HepG2 (cell line): ENCODE data around the gene ARL17B. TPM values are rescaled to one million over a fixed set of nuclear protein-coding genes. Genes with fewer than 3 reads are reported as not detected.
"Not testable (repeated sequence)": the region's sequence is repeated elsewhere in the genome, so short reads cannot be mapped to it uniquely, and the experiment has no call there.

Experiments
- ATAC-seq: fragments of 200-7000 bp; cut with Tn5 transposase; 3 replicates; pipeline ENCODE4 v1.9.1; 2020; ENCODE audit warnings: mild to moderate bottlenecking, moderate library complexity
- BruUV-seq: library from RNA; stranded (reverse); fragments of 400-500 nt; replicated peaks from 2 replicates; lab custom pipeline; 2021; lab: Mats Ljungman, UMichigan
- CTCF ChIA-PET: fragments of 300-600 bp; formaldehyde crosslinking; extraction: SDS; loops from one replicate; lab custom pipeline; 2021; ENCODE audit warnings: low total read pairs, inconsistent platforms, low intra/inter-chr PET ratio; lab: Yijun Ruan, JAX
- POLR2A ChIA-PET: fragments of 350-600 bp; sonication (Branson Sonifier 250); formaldehyde crosslinking; loops from one replicate; lab custom pipeline; 2020; ENCODE audit warnings: antibody characterized with exemption, inconsistent platforms; lab: Yijun Ruan, JAX
- DNase-seq: peaks from one replicate; pipeline ENCODE4 v3.0.0-alpha.2; 2015; ENCODE audit warnings: low spot score
- FAIRE-seq: peaks from 3 replicates; lab custom pipeline; 2011; peaks lifted over from hg19 to GRCh38; lab: Jason Lieb, UNC
- H2AFZ ChIP-seq: one replicate; pipeline ENCODE4 v1.6.1; 2011; ENCODE audit warnings: low read length, inconsistent platforms
- H3K27ac ChIP-seq: fragments of 300-600 bp; 3 replicates; pipeline ENCODE4 v1.8.0; 2011; ENCODE audit warnings: mixed run types, mild to moderate bottlenecking, mixed read lengths, low read length, inconsistent platforms; ENCODE audit not compliant: insufficient read depth; ENCODE audit errors: extremely low read length
- H3K27me3 ChIP-seq, 2 experiments: fragments of 200-600 bp in 1 of 2; 2 replicates in 1 of 2; 3 replicates in 1 of 2; pipeline versions ENCODE4 v1.6.0 to v1.8.0; 2011; ENCODE audit warnings: low read length in 2 of 2, mild to moderate bottlenecking in 2 of 2, moderate library complexity in 2 of 2, inconsistent platforms in 1 of 2; ENCODE audit not compliant: insufficient read depth in 2 of 2, control insufficient read depth in 1 of 2
- H3K36me3 ChIP-seq, 2 experiments: fragments of 200-600 bp in 1 of 2; replicated peaks in 1 of 2; 2 replicates in 1 of 2; 3 replicates in 1 of 2; pipeline versions ENCODE4 v1.5.1 to v1.8.0; 2011; ENCODE audit warnings: low read length in 2 of 2, inconsistent platforms in 1 of 2; ENCODE audit not compliant: insufficient read depth in 2 of 2, control insufficient read depth in 1 of 2
- H3K4me1 ChIP-seq: 2 replicates; pipeline ENCODE4 v1.5.1; 2012; ENCODE audit warnings: low read length, inconsistent platforms; ENCODE audit not compliant: insufficient read depth
- H3K4me2 ChIP-seq: 2 replicates; pipeline ENCODE4 v1.6.0; 2011; ENCODE audit warnings: low read depth, low read length, inconsistent platforms
- H3K4me3 ChIP-seq, 3 experiments: fragments of 200-600 bp in 1 of 3; sonication (generic), shearing (Covaris generic) in 1 of 3; replicated peaks in 1 of 3; 2 replicates each; pipeline ENCODE4 v1.5.1; 2011 to 2016; ENCODE audit warnings: low read length in 3 of 3, inconsistent platforms in 2 of 3, low read depth in 2 of 3, mild to moderate bottlenecking in 2 of 3, control low read depth in 1 of 3, mixed read lengths in 1 of 3; ENCODE audit not compliant: insufficient read depth in 1 of 3
- H3K79me2 ChIP-seq: one replicate; pipeline ENCODE4 v1.6.1; 2011; ENCODE audit warnings: low read length, inconsistent platforms; ENCODE audit not compliant: insufficient read depth
- H3K9ac ChIP-seq: 2 replicates; pipeline ENCODE4 v1.6.0; 2011; ENCODE audit warnings: mild to moderate bottlenecking, low read depth, low read length, inconsistent platforms; ENCODE audit not compliant: insufficient read depth
- H3K9me3 ChIP-seq: 2 replicates; pipeline ENCODE4 v1.5.1; 2012; ENCODE audit warnings: mild to moderate bottlenecking, low read length
- H4K20me1 ChIP-seq: 2 replicates; pipeline ENCODE4 v1.6.0; 2011; ENCODE audit warnings: inconsistent platforms, mild to moderate bottlenecking, low read length, moderate library complexity; ENCODE audit not compliant: insufficient read depth
- ARID5B ChIP-seq: IDR thresholded peaks from 2 replicates; pipeline ENCODE4 v1.4.0; 2020; ENCODE audit warnings: mild to moderate bottlenecking, missing genetic modification reagents
- CEBPG ChIP-seq: IDR thresholded peaks from 2 replicates; pipeline ENCODE4 v1.6.1; 2016
- HNF4A ChIP-seq: sonication (generic); formaldehyde crosslinking; IDR thresholded peaks from 2 replicates; pipeline ENCODE4 v1.4.0; 2020; ENCODE audit warnings: missing genetic modification reagents
- KDM1A ChIP-seq: IDR thresholded peaks from 2 replicates; pipeline ENCODE4 v1.6.1; 2016; ENCODE audit warnings: missing compliant biosample characterization
- MED1 ChIP-seq: sonication (generic); formaldehyde crosslinking; IDR thresholded peaks from 2 replicates; pipeline ENCODE4 v1.4.0; 2020; ENCODE audit warnings: missing genetic modification reagents
- MIXL1 ChIP-seq: IDR thresholded peaks from 2 replicates; pipeline ENCODE4 v1.6.1; 2016
- NCOA2 ChIP-seq: sonication (generic); formaldehyde crosslinking; IDR thresholded peaks from 2 replicates; pipeline ENCODE4 v1.8.0; 2022; ENCODE audit warnings: inconsistent platforms
- NR2F6 ChIP-seq, 2 experiments: IDR thresholded peaks; 2 replicates each; pipeline ENCODE4 v1.6.1; 2016; ENCODE audit warnings: antibody characterized with exemption in 1 of 2, mild to moderate bottlenecking in 1 of 2
- RARA ChIP-seq: IDR thresholded peaks from 2 replicates; pipeline ENCODE4 v1.6.1; 2016; ENCODE audit warnings: missing genetic modification reagents, missing compliant biosample characterization
- RXRA ChIP-seq: sonication (generic); formaldehyde crosslinking; IDR thresholded peaks from 2 replicates; pipeline ENCODE4 v1.5.1; 2020; ENCODE audit warnings: missing genetic modification reagents
- RXRB ChIP-seq: IDR thresholded peaks from 2 replicates; pipeline ENCODE4 v1.6.1; 2016; ENCODE audit warnings: borderline replicate concordance, missing genetic modification reagents, missing compliant biosample characterization
- SAP130 ChIP-seq: IDR thresholded peaks from 2 replicates; pipeline ENCODE4 v1.6.1; 2016; ENCODE audit warnings: low read depth
- ZBTB43 ChIP-seq: sonication (generic); formaldehyde crosslinking; conservative IDR thresholded peaks from 2 replicates; pipeline ENCODE4 v1.4.0; 2020; ENCODE audit warnings: missing genetic modification reagents
- ZNF460 ChIP-seq: sonication (generic); formaldehyde crosslinking; IDR thresholded peaks from 2 replicates; pipeline ENCODE4 v1.5.1; 2020; ENCODE audit warnings: missing genetic modification reagents, mild to moderate bottlenecking, borderline replicate concordance
- WGBS: methylation state at CpG from one replicate; pipeline ENCODE4 v1.1.6; 2017; ENCODE audit warnings: low lambda C conversion rate; 5-methylcytosine and 5-hydroxymethylcytosine counted together
- in situ Hi-C: cut with HindIII; loops from 2 replicates; pipeline ENCODE4 v1.10.0; 2017; ENCODE audit warnings: low pct_unique_long_range_greater_than_20kb; ENCODE audit not compliant: extremely low pct_ligation_motif_present
- intact Hi-C: fragments of 100-400 bp; cut with micrococcal nuclease; formaldehyde crosslinking; loops from one replicate; pipeline ENCODE4 v1.10.0; 2022; ENCODE audit not compliant: unreplicated experiment
- polyA plus RNA-seq, 8 experiments: library from polyadenylated mRNA; depleted of rRNA in 3 of 8; stranded (reverse) in 7 of 8; unstranded in 1 of 8; fragments of >200 nt; fragmentation: Illumina TruSeq in 4 of 8; extraction: Trizol in 4 of 8; gene quantifications; 2 replicates each; pipeline versions ENCODE4 v1.2.1 to v1.2.3, GENCODE V29; 2011 to 2016; ENCODE audit warnings: low read depth in 4 of 8, missing spikeins in 1 of 8, mixed read lengths in 1 of 8; ENCODE audit not compliant: insufficient read depth in 1 of 8
- total RNA-seq, 5 experiments: library from RNA; depleted of rRNA; stranded (reverse); fragments of >200 nt; fragmentation: Illumina TruSeq; extraction: Trizol; gene quantifications; 2 replicates each; pipeline ENCODE4 v1.2.3, GENCODE V29; 2016; ENCODE audit warnings: low read depth in 1 of 5

The ARL17B gene
- total and polyA plus RNA-seq, 2 of the 13 experiments (the other 11 are each of a cell fraction or from before 2014, with no cell fraction given): 14.2 to 25.8 TPM

GRCh38 chr17:46281336-46281735 is 80.2 kb downstream of the ARL17B start:
- POLR2A ChIA-PET; H3K79me2 ChIP-seq; intact Hi-C loops; BruUV-seq; H3K4me3 ChIP-seq; H4K20me1 ChIP-seq; H3K4me2 ChIP-seq; DNase-seq; CTCF ChIA-PET; H3K36me3 ChIP-seq; H3K9me3 ChIP-seq; in situ Hi-C loops; H3K27ac ChIP-seq; H2AFZ ChIP-seq; H3K9ac ChIP-seq; H3K27me3 ChIP-seq; TF ChIP-seq NR2F6 (IDR thresholded peaks at IDR 0.05): not testable (repeated sequence)
- FAIRE-seq (peak; percentile 49), ATAC-seq (peak; percentile 54)
- H3K4me1 ChIP-seq: peaks cover 25% of the 10 kb centered on the region
- WGBS: 51% methylated on average over 4 of the region's 4 CpGs
- TF ChIP-seq RXRB (CRISPR knock-in tag) (peak; percentile 21; the same call in 1 of the 2 replicates), RARA (peak; percentile 82), HNF4A (CRISPR knock-in tag) (peak; percentile 72), SAP130 (CRISPR knock-in tag) (peak; percentile 44; the same call in 1 of the 2 replicates), NR2F6 (CRISPR knock-in tag; IDR thresholded peaks at IDR 0.05) (peak; percentile 45; the same call in 1 of the 2 replicates), RXRA (peak; percentile 15; the same call in 1 of the 2 replicates), ARID5B (CRISPR knock-in tag) (peak; percentile 69), MED1 (CRISPR knock-in tag) (0 out of 2 replicates have a peak, but pooled peaks have one; percentile 23), NCOA2 (0 out of 2 replicates have a peak, but pooled peaks have one; percentile 19), ZNF460 (CRISPR knock-in tag) (peak; percentile 76), KDM1A (0 out of 2 replicates have a peak, but pooled peaks have one; percentile 18), CEBPG (CRISPR knock-in tag) (0 out of 2 replicates have a peak, but pooled peaks have one; percentile 15), ZBTB43 (CRISPR knock-in tag) (0 out of 2 replicates have a peak, but pooled peaks have one; percentile 38), MIXL1 (peak; percentile 56; the same call in 1 of the 2 replicates)
